Activated CD4-positive, CD25-positive, alpha-beta regulatory T cell treated with anti-CD3 and anti-CD28 coated beads, Interleukin-2, amount 50 U/mL, for 16 hours (primary cell): ENCODE measurements around the gene MTHFD1L.
"Not testable (repeated sequence)": the region's sequence is repeated elsewhere in the genome, so short reads cannot be mapped to it uniquely, and the experiment has no call there.

Experiments used
- DNase-seq: peaks from one replicate; pipeline ENCODE4 v3.0.0-alpha.2; 2020; ENCODE audit warnings: low read depth, low spot score

The MTHFD1L gene

DNA sequence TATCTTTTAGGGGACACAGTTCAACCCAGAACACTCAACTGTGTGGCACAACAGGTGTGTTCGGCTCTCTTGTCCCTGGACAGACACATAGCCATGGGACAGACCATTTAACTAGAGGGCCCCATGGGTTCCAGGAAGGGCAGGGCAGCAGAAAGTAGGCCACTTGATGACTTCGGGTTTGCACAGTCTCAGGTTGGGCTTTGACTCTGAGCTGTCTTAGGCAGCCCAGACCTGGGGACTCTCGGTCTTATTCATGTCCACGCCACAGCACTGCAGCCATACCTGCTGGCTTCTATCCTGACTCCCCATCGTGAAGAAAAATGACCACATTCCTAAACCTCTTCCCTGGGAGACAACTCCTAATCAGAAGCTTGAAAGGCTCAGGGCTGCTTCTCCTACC, 228.2 kb downstream of the MTHFD1L start:
- no peak for DNase-seq

DNA sequence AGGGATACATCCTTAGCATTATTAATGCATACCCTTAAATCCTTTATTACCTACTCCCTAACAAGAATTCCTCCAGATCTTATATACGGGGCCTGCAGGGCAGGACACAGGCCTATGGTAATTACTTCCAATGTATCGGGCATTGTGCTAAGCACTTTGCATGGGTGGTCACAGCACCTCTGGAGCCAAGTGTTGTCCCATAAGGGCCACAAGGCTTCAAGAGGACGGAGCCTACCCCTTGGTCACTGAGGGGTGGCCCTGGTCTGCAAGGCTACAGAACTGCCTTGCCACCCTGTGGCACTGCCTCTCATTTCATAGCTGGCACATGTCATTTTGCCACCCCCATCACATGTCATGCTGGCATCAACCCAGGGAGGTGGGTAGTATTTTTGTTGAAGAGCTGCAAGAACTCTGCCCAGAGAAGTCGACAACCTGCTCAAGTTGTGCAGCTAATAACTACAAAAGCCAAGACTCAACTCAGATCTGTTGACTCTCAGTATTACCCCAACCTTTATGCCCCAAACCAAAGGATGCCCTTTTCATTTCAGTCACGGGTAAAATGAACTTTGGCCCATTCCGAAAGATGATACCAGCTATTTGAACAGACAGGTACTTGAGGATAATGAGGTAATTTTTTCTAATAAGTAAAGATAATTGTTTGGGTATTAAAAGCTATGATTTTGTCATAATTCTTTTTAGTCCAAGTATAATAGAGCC, 230.2 kb downstream of the MTHFD1L start:
- DNase-seq, result no peak

GRCh38 chr6:151096255-151096612, 230.7 kb downstream of the MTHFD1L start:
- no peak for DNase-seq

GRCh38 chr6:151096691-151097606, 231.4 kb downstream of the MTHFD1L start:
- DNase-seq, result no peak

DNA sequence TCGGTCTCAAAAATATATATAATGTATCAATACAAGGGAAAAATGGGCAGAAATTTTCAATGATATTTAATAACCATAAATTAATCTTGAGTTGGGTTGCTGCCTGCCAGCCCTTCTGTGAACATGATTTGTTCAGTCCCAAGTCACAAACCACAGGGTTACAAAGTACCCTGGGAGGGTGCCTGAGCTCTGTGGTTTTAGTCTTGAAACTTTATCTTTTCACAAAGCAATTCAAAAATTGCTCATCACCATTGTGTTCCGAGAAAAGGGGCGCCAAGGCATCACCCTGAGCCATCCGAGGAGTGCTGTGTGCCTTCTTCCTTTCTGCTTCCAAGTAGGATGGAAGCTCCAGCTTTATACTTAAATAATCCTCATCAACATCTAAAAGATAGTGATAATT, 232.7 kb downstream of the MTHFD1L start:
- no peak for DNase-seq

- no peak for DNase-seq
These were observed 234.8 kb downstream of the MTHFD1L start for GRCh38 chr6:151100326-151100725.

DNA sequence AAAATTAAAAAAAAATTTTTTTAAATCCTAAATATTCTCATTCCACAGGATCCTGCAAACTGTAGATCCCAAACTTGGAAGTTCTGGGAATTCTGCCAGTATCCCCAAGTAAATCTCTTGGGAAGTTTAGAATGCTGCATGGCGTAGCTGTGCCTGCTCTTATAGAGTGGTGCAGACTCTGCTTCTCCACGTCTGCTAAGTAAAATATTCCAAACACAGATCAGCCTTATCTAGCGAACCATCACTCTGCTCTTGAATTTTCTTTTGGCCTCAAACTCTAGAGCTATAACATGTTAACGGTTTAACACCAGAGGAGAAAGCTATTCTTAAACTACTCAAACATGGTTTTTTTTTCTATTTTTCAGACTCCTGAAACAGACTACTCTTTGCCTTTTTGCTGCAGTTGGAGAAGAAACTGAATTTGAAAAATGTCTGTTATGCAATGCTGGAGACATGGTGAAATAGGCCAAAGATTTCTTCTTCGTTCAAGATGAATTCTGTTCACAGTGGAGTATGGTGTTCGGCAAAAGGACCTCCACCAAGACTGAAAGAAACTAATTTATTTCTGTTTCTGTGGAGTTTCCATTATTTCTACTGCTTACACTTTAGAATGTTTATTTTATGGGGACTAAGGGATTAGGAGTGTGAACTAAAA, 235.8 kb downstream of the MTHFD1L start:
- no peak for DNase-seq

DNA sequence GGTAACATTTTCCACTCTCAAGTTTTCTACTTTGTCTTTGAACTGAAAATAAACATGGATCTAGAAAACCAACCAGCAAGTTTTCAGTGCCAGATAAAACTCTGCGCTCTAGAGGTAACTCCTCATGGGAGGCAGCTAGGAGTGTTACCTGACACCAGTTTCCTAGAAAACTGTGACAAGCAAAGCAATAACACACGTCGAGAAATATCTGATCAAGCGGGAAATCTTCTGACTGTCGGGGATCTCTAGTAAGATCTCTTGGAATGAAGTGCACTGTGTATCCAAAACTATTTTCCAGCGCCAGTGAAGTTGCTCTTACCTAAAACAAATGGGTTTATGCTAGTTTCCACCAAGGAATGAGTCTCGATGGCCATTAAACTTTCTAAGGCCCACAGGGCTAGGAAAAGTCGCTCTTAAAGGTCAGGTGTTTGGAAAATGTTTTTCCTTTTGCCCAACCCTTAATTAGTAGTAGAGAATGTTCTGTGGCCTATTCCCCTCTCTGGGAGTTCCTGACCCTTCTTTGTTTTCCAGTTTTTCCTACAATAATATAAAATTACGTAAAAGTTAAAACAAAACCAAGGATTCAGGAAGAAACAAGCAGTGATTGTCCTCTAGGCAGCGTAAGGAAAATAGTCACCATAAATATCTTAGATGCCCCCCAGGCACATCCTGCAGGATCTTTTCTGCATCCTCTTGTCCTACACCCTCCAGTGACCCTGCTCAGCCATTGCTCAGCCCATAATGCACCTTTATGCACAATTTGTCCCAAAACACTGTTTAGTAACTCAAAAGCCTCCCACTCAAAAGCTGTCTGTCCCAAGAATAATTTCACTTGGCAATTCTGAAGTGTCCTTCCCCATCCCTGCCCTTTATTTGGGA, 236.6 kb downstream of the MTHFD1L start:
- no peak for DNase-seq

DNA sequence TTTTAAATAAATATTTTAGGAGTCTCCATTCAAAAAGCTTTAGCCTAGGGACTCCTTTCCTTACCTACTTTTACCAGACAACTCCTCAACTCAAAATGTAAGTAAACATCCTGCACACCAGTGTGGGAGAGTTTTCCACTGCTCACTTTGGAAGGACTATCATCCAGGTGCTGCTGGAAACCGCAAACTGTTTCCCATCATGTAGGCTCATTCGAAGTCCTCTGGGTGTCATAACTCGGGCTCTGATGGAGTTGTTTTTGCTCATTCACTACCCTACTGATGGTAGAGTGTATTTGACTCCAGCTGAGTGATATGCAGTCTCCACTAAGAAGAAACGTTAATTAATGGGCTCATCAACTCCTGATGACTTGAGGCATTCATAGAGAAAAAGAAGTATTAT, 237.8 kb downstream of the MTHFD1L start:
- DNase-seq, result no peak

- no peak for DNase-seq
These were observed 242.5 kb downstream of the MTHFD1L start for GRCh38 chr6:151107897-151108427.

DNA sequence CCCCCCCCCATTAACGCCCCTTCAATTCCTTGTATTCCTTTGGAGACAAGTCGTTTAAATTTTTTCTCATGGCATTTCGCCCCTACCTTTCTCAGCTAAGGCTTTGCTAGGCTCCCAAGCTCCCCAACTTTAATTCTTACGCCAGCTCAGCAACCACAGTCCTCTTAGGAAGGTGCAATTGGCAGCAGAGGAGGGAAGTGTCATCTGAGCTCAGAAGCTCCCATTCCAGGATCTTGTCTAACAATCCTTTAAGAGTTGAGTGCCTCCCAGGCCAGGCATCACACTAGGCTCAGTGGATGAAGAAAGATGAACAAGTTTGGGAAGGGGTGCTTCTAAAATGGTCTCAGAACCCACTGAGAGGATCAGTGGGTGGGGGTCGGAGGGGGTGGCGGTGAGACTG, 243.0 kb downstream of the MTHFD1L start:
- DNase-seq, result no peak

- no peak for DNase-seq
These were observed 243.9 kb downstream of the MTHFD1L start for GRCh38 chr6:151109361-151109760.

- no peak for DNase-seq
These were observed 244.5 kb downstream of the MTHFD1L start for GRCh38 chr6:151109869-151110575.

DNA sequence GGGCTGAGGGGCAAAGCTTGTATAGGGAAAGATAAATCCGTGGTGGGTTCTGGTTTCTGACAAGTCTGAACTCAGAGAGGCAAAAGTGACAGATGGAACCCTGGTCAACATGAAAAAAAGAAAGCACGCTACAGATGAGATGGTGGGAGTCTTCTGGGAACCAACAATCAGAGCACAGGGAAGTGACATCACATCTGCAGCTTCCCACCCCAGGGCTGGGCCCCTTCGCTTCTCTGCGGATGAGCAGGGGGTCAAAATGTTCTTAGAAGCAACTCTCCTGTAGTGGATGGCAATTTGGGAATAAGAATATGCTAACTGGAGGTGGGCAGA, 245.0 kb downstream of the MTHFD1L start:
- DNase-seq, result no peak

DNA sequence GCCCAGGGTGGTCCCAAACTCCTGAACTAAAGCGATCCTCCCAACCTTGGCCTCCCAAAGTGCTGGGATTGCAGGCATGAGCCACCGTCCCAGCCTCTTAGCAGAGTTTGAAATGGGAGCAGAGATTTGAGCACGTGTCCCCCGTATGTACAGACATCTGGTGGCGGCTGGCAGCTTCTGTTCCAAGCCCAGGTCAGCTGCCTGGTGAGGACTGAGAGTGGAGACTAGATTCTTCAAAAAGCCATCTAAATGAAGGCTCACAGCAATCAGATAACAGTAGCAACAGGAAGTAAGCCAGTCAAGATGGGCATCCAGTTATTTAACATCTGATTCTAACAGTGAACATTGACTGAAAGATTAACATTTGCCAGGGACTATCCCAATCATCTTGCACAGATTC, 246.2 kb downstream of the MTHFD1L start:
- DNase-seq, result no peak

- no peak for DNase-seq
These were observed 246.6 kb downstream of the MTHFD1L start for GRCh38 chr6:151112130-151112529.

- DNase-seq, result not testable (repeated sequence)
These were observed 247.4 kb downstream of the MTHFD1L start for GRCh38 chr6:151112884-151113283.

DNA sequence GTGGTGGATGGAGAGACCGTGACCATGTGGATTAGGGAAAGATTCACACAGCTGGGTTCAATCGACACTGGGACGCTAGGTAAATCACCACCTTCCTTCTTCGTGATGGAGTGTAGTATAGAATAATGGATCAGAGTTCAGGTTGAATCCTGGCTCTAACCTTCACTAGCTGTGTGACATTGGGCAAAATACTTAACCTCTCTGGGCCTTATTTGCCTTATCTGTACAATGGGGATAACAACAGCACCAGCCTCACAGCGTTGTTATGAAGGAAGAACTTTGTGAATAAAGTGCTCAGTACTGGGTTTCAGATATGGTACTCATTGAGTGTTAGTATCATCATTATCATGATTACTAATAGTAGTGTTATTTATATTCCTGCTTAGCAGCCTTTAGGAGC, 248.1 kb downstream of the MTHFD1L start:
- DNase-seq, result no peak

DNA sequence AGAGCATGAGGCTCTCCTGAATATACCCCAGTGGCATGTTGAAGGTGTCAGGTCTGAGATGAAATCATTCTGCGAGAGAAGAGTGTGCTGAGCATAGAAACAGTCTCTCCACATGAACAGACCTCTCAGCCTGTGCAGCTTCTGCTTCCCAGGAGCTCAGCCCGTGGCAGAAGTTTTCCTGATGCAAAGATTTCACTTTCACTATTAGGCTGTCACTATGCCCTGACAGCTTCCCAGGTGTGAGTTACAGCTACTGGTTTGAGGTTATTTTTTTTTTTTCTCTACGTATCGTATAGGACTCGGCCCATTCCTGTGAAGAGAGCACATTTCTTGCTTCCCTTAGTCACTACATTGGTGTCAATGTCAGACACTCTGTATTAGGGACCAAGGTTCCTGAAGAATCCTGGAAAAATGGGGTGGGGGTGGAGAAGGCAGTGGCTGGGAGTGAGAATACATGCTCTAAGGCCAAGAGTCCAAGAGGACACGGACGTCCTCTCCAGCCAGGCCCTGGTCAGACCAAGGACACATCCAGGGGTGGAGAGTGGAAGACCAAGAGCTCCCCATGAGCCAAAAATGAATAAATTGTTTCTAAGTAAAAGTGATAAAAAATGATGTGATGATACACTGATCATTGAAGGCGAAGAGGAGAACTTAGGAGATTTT, 253.1 kb downstream of the MTHFD1L start:
- DNase-seq, result no peak

DNA sequence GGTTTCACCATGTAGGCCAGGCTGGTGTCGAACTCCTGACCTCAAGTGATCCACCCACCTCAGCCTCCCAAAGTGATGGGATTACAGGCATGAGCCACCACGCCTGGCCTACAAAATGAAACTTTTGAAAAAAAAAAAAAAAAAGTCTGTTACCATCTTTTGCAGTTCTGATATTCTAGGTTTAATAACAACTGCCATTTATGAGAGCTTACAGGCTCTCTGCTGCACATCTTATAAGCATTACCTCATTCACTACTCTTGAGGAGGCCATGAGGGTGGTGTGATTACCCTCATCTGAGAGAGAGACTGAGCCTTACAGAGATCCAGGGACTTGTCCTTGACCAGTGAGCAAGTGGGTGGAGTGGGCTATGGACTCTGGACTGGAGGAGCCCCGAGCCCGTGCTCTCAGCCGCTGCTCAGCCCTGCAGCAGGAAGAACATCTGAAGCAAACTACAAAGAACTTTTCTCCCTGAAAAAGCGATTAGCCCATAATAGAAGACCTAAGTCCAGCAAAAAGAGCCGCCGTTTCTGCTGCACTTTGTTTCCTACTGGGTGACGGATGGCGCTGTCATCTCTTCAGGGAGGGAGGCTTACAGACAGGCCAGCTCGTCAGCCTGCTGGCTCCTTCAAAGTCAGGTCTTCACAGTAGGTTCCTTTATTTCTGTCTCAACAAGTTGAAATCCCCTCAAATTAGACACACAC, 254.5 kb downstream of the MTHFD1L start:
- no peak for DNase-seq
